NCI-H2171 (cell line): ENCODE results near the gene SIGMAR1.
"Not testable (repeated sequence)": the region's sequence is repeated elsewhere in the genome, so short reads cannot be mapped to it uniquely, and the experiment has no call there.

ENCODE experiments used
- DNase-seq: peaks from one replicate; lab custom pipeline; 2025; lab: John Stamatoyannopoulos, UW

The SIGMAR1 gene

GRCh38 chr9:34654323-34655051, 16.9 kb upstream of the SIGMAR1 start:
- DNase-seq, result peak; percentile 18

- DNase-seq, result no peak
Measured at GRCh38 chr9:34653151-34654072, 15.8 kb upstream of the SIGMAR1 start.

GRCh38 chr9:34652602-34653000, 15.0 kb upstream of the SIGMAR1 start:
- no peak for DNase-seq

DNA sequence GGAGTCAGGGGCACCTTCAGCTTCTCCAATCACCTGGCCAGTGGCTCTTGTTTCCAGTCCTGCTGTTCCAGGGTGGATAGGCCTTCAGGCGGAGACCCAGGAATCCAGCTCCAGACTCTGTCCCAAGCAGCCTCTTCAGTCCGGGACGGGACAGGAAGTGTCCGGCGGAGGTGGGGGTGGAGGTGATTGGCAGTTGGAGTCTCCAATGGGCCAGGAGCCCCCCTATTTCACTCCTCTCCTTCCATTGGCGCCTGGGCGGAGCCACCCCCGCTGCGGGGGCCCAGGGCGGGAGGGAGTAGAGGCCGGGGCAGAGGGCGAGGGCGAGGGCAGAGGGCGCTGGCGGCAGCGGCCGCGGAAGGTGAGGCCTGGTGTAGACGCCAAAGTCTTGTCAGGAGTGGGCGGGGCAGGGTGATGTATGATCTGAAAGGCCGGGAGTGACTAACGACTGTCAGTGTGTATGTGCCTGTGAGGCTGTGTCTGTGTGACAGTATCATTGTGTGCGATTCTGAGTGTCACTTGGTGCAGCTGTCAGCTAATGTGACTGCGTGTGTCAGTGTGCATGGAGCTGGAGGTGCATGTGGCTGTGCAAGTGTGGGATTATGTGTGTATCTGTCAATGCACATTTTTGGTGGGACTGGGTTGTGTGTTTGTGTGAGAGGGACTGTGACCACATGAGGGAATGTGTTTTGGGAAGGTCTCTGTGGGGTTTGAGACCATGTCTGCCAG, 14.5 kb upstream of the SIGMAR1 start, which contains the start of gene IL11RA:
TSS of gene IL11RA (plus strand) at position 310 of the 726 bp plus-strand sequence. CDS start 3,033 bp downstream, outside the sequence.
- no peak for DNase-seq

DNA sequence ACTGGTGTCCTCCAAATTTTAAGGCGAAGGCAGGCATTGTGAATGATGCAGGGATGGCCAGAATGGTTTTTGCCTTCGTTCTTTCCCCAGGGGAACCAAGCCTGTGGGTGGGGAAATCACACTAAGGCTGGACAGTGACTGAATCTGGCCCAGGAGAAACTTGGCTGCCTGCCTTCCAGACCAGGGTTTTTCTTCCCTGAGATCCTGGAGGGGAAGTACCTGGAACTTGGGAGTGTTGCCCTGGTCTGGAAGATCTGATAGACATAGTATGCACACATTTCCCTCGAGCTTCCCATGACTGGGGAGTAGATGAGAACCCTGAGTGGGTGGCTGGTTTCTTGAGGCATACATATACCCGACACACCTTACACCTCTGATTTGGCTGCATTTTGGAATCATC, 13.7 kb upstream of the SIGMAR1 start:
- no peak for DNase-seq

- DNase-seq, result no peak
Measured at GRCh38 chr9:34650816-34651215, 13.2 kb upstream of the SIGMAR1 start.

DNA sequence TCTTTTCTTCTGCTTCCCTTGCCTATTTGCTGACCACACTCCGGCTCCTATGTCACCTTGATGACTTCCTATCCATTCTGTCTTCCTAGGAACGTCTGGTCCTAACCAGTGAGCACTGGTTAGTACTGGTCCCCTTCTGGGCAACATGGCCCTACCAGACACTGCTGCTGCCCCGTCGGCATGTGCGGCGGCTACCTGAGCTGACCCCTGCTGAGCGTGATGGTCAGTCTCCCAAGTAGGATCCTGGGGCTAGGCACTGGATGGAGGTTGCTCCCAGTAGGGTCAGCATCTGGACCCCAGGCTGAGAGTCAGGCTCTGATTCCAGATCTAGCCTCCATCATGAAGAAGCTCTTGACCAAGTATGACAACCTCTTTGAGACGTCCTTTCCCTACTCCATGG, 11.1 kb upstream of the SIGMAR1 start:
- DNase-seq, result no peak

GRCh38 chr9:34647651-34648050, 10.1 kb upstream of the SIGMAR1 start:
- DNase-seq, result no peak

- DNase-seq, result no peak
Measured at GRCh38 chr9:34647084-34647403, 9.5 kb upstream of the SIGMAR1 start.

DNA sequence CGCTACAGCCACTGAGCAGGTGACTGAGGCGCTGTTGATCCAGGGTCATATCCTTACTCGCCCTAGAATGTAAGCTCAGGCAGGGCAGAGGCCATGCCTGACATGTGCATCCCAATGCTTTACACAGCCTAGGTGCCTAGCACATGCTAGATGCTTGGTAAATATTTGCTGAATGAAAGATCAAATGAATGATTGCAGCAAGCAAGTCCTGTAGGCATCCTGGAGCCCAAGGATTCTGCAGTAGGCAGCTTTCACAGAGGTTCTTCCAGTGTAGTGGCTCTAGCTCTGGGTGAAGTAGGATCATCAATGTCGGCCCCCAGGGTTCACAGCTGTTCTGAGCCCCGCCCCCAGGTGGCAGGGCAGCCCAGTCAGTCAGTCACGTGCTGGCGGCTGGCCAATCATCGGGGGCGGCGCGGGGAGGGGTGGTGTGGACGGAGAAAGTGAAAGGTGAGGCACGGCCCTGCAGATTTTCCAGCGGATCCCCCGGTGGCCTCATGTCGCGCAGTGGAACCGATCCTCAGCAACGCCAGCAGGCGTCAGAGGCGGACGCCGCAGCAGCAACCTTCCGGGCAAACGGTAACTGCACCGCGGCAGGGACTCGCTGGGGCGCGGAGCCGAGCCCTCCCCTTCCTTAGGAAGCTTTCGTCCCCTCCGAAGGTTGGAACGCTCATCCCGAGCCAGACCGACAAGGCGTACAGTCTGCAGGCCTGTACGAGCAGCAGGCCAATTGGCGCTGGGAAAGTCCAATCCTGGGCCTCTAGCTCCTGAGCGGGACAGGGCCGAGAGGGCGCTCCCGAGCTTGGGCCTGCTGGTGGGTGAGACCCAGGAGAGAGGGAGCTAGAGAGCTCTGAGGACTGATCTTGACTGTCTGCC, 8.9 kb upstream of the SIGMAR1 start, which contains the start of gene GALT:
TSS of gene GALT (plus strand) at position 465 of the 873 bp plus-strand sequence. CDS start at position 495, 30 bp downstream.
- DNase-seq, result peak; percentile 65

DNA sequence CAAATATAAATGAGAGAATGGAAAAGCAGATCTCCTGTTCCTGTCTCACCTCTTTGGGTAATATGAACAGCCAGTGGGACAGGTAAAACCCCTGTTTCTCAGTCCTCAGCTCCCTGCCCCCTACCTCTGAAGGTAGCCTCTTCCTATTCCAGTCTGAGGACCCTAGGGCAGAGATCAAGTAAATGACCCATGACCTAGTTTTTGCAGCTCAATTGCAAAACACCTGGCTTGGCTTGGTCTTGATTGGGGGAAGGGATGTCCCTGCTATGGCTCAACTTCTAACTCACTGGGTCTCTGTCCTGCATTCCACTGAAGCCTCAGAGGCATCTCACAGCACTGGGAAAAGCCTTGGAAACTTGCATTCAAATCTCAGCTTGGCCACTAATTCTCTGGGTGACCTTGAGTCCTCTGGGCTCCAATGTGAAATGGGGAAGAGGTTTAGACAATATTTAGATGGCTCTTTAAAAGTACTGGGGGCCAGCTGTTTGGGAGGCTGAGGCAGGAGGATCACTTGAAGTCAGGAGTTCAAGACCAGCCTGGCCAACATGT, 7.3 kb upstream of the SIGMAR1 start:
- DNase-seq, result no peak

DNA sequence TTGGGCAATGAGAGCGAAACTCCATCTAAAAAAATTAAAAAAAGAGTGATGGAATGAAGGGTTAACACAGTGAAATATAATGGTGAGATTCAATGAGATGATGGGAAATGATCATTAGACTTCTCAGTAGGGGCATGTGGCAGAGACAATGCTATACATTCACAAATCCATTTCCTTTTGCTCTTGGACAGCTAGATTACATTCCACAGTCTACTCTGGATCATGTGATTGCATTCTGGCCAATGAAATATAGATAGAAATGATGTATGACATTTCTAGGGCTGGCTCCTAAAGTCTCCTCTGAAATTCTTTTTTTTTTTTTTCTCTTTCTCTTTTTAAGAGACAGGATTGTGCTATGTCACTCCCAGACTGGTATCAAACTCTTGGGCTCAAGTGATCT, 5.1 kb upstream of the SIGMAR1 start:
- DNase-seq, result no peak

DNA sequence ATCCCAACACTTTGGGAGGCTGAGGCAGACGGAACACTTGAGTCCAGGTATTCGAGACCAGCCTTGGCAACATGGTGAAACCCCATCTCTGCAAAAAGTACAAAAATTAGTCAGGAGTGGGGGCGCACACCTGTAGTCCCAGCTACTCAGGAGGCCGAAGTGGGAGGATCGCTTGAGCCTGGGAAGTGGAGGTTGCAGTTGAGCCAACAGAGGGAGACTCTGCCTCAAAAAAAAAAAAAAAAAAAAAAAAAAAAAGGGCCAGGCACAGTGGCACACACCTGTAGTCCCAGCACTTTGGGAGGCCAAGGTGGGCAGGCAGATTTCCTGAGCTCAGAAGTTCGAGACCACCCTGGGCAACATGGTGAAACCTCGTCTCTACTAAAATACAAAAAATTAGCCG, 1.7 kb upstream of the SIGMAR1 start:
- not testable (repeated sequence) for DNase-seq

GRCh38 chr9:34638138-34638445, 505 bp upstream of the SIGMAR1 start:
- no peak for DNase-seq

DNA sequence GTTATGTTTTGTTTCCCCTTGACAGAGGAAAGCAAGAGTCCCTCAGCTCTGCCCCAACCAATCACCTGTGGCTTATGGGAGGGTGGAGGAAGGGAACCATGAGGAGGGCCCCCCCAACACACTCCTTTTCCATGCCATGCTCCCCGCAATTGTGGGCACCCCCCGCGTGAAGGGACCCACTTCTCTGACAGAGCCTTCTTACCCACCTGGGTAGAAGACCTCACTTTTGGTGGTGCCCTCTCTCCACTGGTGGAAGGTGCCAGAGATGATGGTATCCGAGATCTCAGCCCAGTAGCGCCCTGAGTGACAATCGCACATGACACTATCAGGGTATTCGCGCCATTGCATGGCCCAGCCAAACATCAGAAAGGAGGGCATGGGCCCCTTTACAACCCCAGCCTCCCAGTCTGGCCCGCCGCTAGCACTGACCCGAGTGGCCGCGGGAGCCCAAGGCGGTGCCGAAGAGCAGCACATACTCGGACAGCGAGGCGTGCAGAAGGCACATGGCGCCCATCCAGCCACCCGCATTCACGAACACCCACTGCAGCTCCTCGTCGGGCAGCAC, 714 bp downstream of the SIGMAR1 start:
- DNase-seq, result no peak

- DNase-seq, result no peak
Measured at GRCh38 chr9:34635556-34635955, 2.0 kb downstream of the SIGMAR1 start.

DNA sequence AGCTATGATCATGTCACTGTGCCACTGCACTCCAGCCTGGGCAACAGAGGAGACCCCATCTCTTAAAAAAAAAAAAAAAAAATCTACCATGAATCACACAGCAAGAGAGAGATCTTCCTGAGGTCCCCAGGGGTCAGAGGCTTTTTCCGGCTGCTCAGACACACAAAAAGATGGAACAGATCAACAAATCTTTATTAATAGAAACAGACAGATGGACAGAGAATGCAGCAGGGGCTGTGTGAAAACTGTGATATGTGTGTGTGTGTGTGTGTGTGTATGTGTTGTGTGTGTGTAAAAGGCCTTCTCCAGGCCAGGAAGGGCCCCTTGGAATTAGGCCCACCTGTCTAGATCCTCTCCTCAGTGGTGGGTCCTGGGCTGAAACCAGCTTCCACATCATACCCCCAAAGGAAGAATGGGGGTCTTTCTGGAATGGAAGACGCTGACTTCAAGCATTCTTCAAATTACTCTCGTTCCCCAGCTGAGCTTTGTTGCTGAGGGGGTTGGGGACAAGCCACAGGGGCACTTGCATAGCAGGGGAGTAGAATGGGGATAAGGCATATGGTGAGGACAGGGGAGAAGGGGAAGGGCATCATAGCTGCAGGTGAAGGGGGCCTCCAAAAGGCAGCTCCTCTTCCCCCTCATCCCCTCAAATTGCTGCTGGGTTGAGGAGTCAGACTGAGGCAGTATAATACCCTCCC, 2.9 kb downstream of the SIGMAR1 start:
- no peak for DNase-seq

GRCh38 chr9:34633851-34634550, 3.6 kb downstream of the SIGMAR1 start:
- DNase-seq, result no peak

DNA sequence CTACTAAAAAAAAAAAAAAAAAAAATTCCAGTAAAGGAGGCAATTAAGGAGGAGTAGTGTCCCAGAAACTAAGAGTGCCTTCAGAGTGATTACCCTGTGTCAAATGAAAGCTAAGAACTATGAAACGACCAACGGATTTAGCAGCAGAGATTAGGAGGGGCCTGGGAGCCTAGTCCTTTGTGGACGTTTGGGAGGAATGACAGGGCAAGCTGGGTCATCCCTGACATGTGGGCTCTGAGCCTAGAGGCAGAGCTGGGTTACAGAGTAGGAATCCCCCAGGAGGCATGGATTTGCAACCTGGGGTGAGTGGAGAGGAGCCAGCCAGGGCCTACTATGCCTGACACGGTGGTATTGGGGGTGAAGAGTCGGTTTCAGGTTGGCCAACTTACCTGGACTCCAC, 4.4 kb downstream of the SIGMAR1 start:
- DNase-seq, result no peak
